ENCODE results near the gene PRKCSH.
"Not testable (repeated sequence)": the region's sequence is repeated elsewhere in the genome, so short reads cannot be mapped to it uniquely, and the experiment has no call there.

Gene PRKCSH

GRCh38 chr19:11468266-11468845, 32.9 kb downstream of the PRKCSH start:
- DNase-seq (ENCODE audit: extremely low read depth in 1 of 2, low read depth in 1 of 2) = not testable (repeated sequence)

- DNase-seq (ENCODE audit: extremely low read depth in 1 of 2, low read depth in 1 of 2) = no peak
These were observed 38.3 kb downstream of the PRKCSH start for GRCh38 chr19:11473725-11474124.

- not testable (repeated sequence) for DNase-seq (ENCODE audit: extremely low read depth in 1 of 2, low read depth in 1 of 2)
These were observed 39.9 kb downstream of the PRKCSH start for GRCh38 chr19:11475343-11475742.

GRCh38 chr19:11475861-11476260, 40.4 kb downstream of the PRKCSH start:
- DNase-seq (ENCODE audit: extremely low read depth in 1 of 2, low read depth in 1 of 2) = no peak

- DNase-seq (ENCODE audit: extremely low read depth in 1 of 2, low read depth in 1 of 2) = no peak
These were observed 43.0 kb downstream of the PRKCSH start for GRCh38 chr19:11478167-11479089.

GRCh38 chr19:11479090-11479897, 43.9 kb downstream of the PRKCSH start:
- DNase-seq (ENCODE audit: extremely low read depth in 1 of 2, low read depth in 1 of 2) = no peak

GRCh38 chr19:11479898-11480714, 44.7 kb downstream of the PRKCSH start:
- DNase-seq (ENCODE audit: extremely low read depth in 1 of 2, low read depth in 1 of 2) = no peak

GRCh38 chr19:11480715-11481533, 45.5 kb downstream of the PRKCSH start, which contains the start of gene ELAVL3:
ELAVL3 (minus strand) TSS chr19:11481046; CDS start chr19:11480608, 438 bp downstream.
- no peak for DNase-seq (ENCODE audit: extremely low read depth in 1 of 2, low read depth in 1 of 2)

- DNase-seq (ENCODE audit: extremely low read depth in 1 of 2, low read depth in 1 of 2) = peak; percentile 22 to 27
These were observed 46.3 kb downstream of the PRKCSH start for GRCh38 chr19:11481534-11482383.

- DNase-seq (ENCODE audit: extremely low read depth in 1 of 2, low read depth in 1 of 2) = peak; percentile 25 to 83
These were observed 47.1 kb downstream of the PRKCSH start for GRCh38 chr19:11482384-11483050.

GRCh38 chr19:11483366-11484111, 48.1 kb downstream of the PRKCSH start:
- DNase-seq (ENCODE audit: extremely low read depth in 1 of 2, low read depth in 1 of 2) = no peak

GRCh38 chr19:11485245-11485837, 49.9 kb downstream of the PRKCSH start:
- no peak for DNase-seq (ENCODE audit: extremely low read depth in 1 of 2, low read depth in 1 of 2)

- DNase-seq (ENCODE audit: extremely low read depth in 1 of 2, low read depth in 1 of 2) = no peak
These were observed 51.4 kb downstream of the PRKCSH start for GRCh38 chr19:11486661-11487503.

GRCh38 chr19:11489378-11489777, 53.9 kb downstream of the PRKCSH start:
- DNase-seq (ENCODE audit: extremely low read depth in 1 of 2, low read depth in 1 of 2) = no peak

GRCh38 chr19:11494634-11495285, 59.3 kb downstream of the PRKCSH start:
- no peak for DNase-seq (ENCODE audit: extremely low read depth in 1 of 2, low read depth in 1 of 2)

GRCh38 chr19:11495481-11495880, 60.0 kb downstream of the PRKCSH start:
- DNase-seq (ENCODE audit: extremely low read depth in 1 of 2, low read depth in 1 of 2) = no peak

Measured in activated CD8-positive, alpha-beta memory T cell treated with anti-CD3 and anti-CD28 coated beads for 1 hour (primary cell).